ENCODE data around the gene GALNTL6. TPM values are rescaled to one million over a fixed set of nuclear protein-coding genes. Genes with fewer than 3 reads are reported as not detected.

The GALNTL6 gene
- polyA plus RNA-seq, 1 experiment = not detected

- POLR2A ChIA-PET = no interaction called here
- DNase-seq (ENCODE audit: low read depth, low spot score) = no peak
- H3K4me3 ChIP-seq (ENCODE audit: low read depth, low read length) = no peak overlapping the region
- no peak for TF ChIP-seq CTCF (IDR thresholded peaks at IDR 0.05; ENCODE audit: low read depth, low read length)
- H3K27ac ChIP-seq (ENCODE audit: low read depth, low read length) = no peak overlapping the region
- H3K27me3 ChIP-seq (ENCODE audit: control insufficient read depth, insufficient read depth, low read length) = no peaks in the 10 kb centered on the region
- peaks cover 2% of the 10 kb centered on the region; the same call in 1 of the 2 replicates for H3K9me3 ChIP-seq (ENCODE audit: control insufficient read depth, insufficient read depth, low read length)
- CTCF ChIA-PET = no interaction called here
Measured at GRCh38 chr4:172390331-172390730, 577.1 kb downstream of the GALNTL6 start.

- POLR2A ChIA-PET = no interaction called here
- Histone ChIP-seq H3K4me3 (ENCODE audit: low read depth, low read length) (no peak overlapping the region), H3K9me3 (ENCODE audit: control insufficient read depth, insufficient read depth, low read length) (peaks cover 2% of the 10 kb centered on the region; the same call in 1 of the 2 replicates), H3K27ac (ENCODE audit: low read depth, low read length) (no peak overlapping the region), H3K27me3 (ENCODE audit: control insufficient read depth, insufficient read depth, low read length) (no peaks in the 10 kb centered on the region)
- no peak for TF ChIP-seq CTCF (IDR thresholded peaks at IDR 0.05; ENCODE audit: low read depth, low read length)
- no peak for DNase-seq (ENCODE audit: low read depth, low spot score)
- CTCF ChIA-PET = no interaction called here
Measured at GRCh38 chr4:172392741-172393140, 579.5 kb downstream of the GALNTL6 start.

- Histone ChIP-seq H3K4me3 (ENCODE audit: low read depth, low read length) (no peak overlapping the region), H3K27me3 (ENCODE audit: control insufficient read depth, insufficient read depth, low read length) (no peaks in the 10 kb centered on the region), H3K9me3 (ENCODE audit: control insufficient read depth, insufficient read depth, low read length) (peaks cover 2% of the 10 kb centered on the region; the same call in 1 of the 2 replicates), H3K27ac (ENCODE audit: low read depth, low read length) (no peak overlapping the region)
- no peak for TF ChIP-seq CTCF (IDR thresholded peaks at IDR 0.05; ENCODE audit: low read depth, low read length)
- DNase-seq (ENCODE audit: low read depth, low spot score) = no peak
- ChIA-PET CTCF (no interaction called here), POLR2A (no interaction called here)
Measured at GRCh38 chr4:172393220-172393619, 580.0 kb downstream of the GALNTL6 start.

- no peak for DNase-seq (ENCODE audit: low read depth, low spot score)
- ChIA-PET CTCF (no interaction called here), POLR2A (no interaction called here)
- Histone ChIP-seq H3K9me3 (ENCODE audit: control insufficient read depth, insufficient read depth, low read length) (no peaks in the 10 kb centered on the region), H3K27ac (ENCODE audit: low read depth, low read length) (no peak overlapping the region), H3K27me3 (ENCODE audit: control insufficient read depth, insufficient read depth, low read length) (no peaks in the 10 kb centered on the region), H3K4me3 (ENCODE audit: low read depth, low read length) (no peak overlapping the region)
- no peak for TF ChIP-seq CTCF (IDR thresholded peaks at IDR 0.05; ENCODE audit: low read depth, low read length)
Measured at GRCh38 chr4:172404676-172405075, 591.5 kb downstream of the GALNTL6 start.

- Histone ChIP-seq H3K27ac (ENCODE audit: low read depth, low read length) (no peak overlapping the region), H3K9me3 (ENCODE audit: control insufficient read depth, insufficient read depth, low read length) (no peaks in the 10 kb centered on the region), H3K27me3 (ENCODE audit: control insufficient read depth, insufficient read depth, low read length) (no peaks in the 10 kb centered on the region), H3K4me3 (ENCODE audit: low read depth, low read length) (no peak overlapping the region)
- POLR2A ChIA-PET = no interaction called here
- CTCF ChIA-PET = no interaction called here
- no peak for DNase-seq (ENCODE audit: low read depth, low spot score)
- no peak for TF ChIP-seq CTCF (IDR thresholded peaks at IDR 0.05; ENCODE audit: low read depth, low read length)
Measured at GRCh38 chr4:172410363-172410762, 597.2 kb downstream of the GALNTL6 start.
